CD4-positive, alpha-beta T cell treated with Interleukin-2 at 100 ng/mL for 4 hours (primary cell): ENCODE measurements around the gene RPS6KA2.

ENCODE experiments used
- DNase-seq: peaks from one replicate; pipeline ENCODE4 v3.0.0-alpha.2; 2020; ENCODE audit warnings: low spot score

RPS6KA2 gene

DNA sequence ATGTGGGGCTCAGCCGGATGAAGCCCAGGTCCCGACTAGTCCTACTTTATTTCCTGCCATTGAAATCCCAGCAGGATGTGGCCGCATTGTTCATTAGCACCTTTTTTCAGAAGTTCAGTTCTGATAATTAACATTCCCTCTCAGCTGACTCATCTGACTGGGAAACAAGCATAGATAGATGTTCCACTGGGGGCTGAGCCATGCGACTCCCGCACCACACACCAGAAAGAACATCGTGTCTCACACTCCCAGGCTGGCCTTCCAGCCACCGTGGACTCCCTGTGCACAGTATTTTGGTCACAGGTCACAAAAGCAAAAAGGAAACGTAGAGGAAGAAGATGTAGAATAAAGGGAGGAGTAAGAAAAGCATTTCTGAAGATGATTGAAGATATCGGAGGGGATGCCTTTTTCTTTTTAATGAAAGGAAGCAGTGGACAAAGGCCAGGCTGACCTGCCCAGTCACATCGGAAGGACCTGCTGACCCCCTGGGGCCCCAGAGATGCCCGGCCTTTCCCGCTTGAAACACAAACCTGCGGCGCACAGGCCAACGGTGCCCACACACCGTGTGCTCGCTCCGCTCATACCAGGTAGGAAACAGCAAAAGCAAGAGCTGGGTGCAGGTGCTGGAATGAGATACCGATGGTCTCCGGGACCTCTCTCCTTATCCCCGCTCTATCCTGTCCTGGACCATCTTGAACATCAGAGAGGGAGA is 11.8 kb downstream of the RPS6KA2 start:
- no peak for DNase-seq

DNA sequence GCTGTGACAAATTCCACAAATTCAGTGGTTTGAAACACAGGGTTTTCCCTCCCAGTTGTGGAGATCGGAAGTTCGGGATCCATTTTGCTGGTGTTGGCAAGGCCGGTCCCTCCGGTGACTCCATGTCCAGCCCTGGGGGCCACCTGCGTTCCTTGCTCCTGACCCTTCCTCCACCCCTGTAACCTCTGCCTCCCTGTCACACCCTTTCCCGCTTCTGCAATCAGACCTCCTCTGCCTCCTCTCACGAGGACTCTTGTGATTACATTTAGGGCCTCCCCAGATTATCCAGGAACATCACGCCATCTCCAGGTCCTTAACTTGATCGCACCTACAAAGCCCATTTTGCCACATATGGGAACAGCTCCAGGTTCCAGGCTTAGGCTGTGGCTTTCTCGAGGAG is 12.5 kb downstream of the RPS6KA2 start:
- DNase-seq, result no peak

DNA sequence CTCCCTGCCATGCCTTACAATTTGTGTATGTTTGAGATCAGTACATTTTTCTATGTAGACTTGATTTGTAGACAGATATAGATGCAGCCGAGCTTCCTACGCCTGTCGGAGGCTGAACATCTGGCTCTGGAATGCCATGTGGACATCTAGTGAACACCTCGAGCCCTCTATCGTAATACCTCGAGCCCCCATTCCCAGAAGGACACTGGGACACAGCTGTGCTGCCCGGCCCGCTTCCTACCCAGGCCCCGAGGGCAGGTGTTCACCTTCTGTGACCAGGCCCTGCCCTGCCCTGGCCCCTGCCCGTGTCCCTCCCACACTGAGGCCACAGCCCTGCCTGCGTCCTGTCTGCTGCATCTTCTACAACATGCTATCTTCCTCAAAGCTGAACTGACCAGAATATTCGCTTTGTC is 12.9 kb downstream of the RPS6KA2 start:
- DNase-seq, result no peak

DNA sequence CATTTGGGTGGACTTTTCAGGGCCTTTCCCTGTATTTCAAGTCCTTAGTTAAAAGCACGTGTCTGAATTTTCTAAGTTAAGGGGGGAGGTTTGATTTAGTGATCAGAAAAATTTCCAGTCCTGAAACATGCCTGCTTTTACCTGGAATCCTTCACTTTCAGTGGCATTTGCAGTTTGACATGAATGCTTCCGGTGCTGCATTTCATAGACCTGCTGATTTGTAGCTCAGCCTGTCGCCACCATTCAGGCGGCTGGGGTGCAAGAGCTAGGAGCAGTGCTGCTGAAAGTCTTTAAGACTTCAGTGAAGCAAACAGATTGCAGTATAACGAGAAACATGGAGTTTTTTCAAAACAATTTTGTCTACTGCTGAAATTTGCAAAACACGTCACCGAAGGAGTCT is 14.0 kb downstream of the RPS6KA2 start:
- no peak for DNase-seq

DNA sequence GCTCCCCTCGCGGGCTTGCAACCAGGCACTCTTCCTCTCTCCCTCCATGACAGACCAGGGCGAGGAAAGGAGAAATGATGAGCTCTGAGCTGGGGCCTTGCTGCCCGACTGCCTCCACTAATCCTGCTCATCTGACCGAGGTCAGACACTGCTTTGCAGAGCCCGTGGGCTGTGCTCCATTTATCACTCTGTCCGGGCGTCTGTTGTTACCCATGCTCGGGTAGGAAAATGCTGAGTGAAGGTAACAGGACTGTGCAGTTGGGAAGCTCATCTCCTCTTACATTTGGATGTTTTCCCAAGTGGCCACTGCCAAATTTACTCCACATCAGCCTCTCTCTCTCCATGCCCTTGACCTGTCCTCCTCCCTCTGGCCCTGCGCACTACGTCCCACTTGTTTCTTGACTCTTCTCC is 14.6 kb downstream of the RPS6KA2 start:
- DNase-seq, result no peak

DNA sequence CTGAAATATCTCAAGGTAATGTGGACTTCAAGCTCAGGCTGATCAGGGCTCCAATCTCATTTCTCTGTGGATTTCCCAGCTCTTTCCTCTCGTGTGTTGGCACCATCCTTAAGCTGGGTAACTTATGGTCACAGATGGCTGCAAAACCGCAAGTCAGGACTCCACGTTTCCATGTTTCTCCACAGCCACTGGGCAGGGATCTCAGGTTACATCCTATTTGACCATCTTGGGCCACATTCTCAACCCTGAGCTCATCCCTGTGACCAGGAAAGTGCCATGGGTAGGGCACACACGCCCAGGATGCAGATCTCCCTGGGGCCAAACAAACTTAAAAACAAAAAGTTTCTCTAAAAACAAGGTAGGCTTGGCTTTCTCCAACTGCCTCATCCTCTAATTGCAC is 15.4 kb downstream of the RPS6KA2 start:
- DNase-seq, result no peak

DNA sequence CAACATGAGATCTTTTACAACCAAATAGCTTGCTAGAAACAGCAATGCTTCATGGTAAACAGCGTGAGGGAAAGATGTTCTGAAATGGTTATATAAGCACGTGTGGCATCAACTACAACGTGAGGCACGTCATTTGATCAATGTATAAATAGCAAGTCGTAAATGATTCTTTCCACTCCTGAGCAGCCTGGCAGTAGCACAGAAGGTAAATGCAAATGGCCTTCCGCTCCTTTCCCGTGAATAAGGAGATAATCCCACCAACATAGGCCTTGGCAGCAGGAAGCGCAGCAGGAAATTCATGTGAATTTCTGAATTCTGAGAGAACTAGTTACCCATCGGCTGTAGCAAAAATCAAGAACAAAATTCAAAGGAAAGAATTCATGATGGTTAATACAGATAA is 17.0 kb downstream of the RPS6KA2 start:
- no peak for DNase-seq

DNA sequence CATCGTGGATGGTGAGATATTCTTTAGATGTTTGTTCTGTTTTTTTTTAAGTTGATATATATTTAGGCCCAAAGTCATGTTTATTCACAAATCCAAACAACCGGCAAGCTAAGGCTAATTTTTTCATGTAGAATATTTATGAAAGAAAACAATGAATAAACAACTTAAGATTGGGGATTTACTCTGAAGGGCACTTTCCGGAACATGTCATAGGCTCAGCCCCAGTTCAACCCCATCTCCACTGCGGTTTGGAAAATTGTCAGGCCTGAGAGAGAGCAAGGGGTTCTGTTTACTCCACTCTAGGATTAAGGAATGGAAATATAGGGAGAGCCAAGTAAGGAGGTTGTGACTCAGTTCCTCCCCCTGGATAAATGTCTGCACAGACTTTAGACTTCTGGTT is 18.3 kb downstream of the RPS6KA2 start:
- no peak for DNase-seq

DNA sequence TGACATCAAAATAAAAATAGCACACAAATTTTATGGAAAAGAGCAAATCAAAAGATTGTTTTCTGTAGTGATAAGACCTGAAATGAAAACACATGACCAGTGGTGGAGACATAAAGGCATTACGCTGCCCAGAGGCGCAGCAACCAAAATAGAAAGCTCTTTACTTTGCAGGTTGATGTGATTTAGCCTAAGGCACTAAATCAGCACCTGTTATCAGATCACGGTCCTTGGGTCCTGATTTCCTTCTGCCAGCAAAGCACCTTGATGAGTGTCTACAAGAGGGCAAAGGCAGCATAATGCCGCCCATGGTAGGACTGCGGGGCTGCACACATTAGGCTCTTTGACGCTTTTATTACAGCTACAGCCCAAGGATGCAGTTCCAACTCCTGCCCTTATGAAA is 21.3 kb downstream of the RPS6KA2 start:
- no peak for DNase-seq

DNA sequence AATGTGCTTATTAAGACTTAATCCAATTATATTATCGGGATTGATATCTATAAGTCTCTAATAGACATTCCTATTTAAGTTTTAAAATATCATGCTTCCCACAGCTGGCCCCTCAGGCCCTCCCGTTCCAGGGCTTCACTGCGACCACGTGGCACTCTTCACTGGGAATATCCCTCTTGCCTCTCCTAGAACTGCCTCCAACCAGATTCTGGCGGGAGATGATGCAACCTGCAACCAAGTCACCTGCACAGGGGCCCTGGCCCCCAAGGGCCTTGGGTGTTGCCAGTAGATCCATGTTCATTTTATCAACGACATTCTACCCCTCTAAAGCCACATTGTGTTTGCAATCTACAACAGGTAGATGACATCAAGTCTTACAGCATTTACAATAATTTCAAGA is 22.1 kb downstream of the RPS6KA2 start:
- no peak for DNase-seq

DNA sequence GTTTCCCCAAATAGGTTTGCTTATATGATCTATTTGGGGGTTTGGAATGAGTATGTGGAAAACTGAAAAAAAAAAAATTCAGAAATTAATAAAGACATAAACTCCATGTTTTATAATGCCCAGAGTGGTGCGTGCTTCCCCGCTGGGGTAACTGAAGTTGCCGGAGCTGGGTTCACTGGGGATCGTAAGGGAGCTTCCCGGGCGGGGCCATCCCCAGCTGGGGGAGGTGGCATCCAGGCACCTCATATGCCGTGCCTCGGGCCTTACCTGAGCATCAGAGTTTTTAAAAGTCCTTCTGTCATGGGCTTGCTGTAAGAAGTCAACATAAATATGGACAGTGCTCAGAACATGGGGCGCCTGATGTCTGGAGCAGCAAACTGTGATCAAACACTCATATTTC is 22.7 kb downstream of the RPS6KA2 start:
- DNase-seq, result no peak

DNA sequence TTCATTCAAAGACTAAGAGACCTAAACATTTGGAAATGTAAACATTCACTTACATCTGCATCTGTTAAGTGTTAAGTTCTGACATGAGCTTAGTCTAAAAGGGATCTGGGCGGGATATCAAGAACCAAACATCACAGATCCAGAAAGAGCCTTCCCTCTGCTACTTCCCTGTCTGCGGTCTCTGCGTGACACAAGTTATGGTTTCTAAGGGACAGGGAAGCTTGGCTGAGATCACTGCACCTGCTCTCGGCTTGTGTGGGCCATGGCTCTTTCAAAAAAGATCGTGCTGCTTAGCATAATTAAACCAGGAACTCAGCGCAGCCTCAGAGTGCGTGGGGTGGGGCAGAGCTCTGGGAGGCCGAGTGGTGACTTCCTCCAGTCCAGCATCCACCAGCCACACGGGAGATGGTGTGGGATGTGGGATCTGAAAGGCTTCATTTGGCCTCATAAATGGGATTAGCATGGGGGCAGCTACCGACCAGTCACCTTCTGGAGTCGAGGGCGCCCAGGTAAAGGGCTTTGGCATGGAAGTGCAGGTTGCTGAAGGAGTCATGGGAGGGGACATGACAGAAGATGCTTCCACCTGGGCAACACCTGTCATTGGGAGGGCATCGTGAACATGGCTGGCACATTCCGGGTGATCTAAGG is 23.9 kb downstream of the RPS6KA2 start:
- DNase-seq, result no peak

DNA sequence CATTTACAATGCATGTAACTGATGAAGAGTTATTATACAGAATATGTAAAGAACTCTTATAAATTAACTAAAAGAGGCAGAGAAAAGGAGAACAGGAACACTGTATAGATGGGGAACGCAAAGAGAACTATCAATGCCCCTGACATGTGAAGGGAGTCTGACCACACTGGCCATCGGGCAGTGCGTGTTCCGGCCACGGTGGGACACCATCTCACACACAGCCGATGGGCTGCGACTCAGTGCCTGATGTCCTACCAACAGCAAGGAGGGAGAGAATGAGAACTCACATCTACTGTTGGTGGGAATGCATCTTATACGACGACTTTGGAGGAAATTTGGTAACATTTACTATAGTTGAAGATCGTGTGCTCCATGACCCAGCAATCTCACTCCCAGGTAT is 25.1 kb downstream of the RPS6KA2 start:
- DNase-seq, result no peak

DNA sequence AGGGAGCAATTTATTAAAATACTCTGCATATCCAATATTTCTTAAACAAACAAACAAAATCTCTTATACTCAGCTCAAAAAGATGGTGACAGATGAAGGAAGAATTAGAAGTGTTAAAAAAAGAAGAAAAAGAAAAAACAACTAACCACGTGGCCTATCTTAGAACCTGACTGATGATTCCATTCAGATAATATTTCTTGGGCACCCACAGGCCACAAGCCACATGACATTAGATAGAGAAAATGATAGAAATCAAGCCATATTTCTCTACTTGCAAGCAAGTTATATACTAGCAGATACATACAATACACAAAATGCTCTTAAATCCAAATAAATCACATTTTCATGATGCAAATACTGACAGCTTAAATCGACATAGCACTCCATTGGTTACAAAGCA is 26.1 kb downstream of the RPS6KA2 start:
- DNase-seq, result no peak

DNA sequence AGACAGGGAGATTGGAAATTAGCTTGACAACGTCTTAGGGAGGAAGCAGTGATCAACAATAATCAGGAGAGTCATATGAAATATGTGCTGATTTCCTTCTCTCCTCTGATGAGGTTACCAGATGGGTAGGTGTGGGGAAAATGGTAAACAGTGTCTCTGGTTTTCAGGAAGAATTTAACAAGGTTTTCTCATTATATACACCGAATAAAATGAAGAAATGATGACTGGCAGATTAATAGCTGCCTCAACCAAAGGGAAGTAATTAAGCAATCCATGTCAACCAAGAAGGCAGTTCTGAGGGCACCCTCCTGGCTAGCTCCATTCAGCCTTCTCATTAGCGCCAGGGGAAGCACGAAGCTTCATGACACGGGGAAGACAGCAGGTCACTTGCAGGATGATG is 27.8 kb downstream of the RPS6KA2 start:
- DNase-seq, result no peak

DNA sequence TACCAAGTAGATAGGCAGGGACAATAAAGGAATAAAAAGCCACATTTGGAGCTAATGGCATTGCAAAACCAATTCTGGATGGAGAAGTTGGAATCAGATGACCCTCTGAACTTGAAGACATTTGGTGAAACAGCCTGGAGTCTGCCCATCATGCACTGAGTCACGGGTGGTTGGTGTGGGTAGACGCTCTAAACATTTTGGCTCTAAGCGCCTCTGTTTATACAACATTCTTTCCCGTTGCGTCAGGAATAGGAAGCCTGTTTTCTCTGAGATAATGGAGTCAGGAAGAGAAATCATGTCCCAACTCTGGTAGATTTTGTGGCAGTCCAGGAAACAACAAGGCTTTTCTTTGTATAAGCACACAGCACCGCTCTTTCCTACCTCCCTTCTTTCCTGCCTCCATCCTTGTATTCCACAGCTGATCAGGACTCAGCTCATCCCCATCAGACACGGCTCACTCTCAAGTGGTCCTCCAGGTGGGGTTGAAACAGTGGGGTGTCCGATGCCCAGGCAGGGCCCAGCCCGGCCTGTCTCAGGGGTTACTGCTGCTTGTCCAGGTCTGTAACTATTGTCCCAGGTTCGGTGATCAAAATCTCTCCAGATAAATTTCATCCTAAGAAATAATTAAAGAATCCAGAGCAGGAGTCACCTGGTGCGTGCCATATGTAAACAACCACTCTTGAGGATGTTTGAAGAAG is 28.5 kb downstream of the RPS6KA2 start:
- DNase-seq, result no peak

DNA sequence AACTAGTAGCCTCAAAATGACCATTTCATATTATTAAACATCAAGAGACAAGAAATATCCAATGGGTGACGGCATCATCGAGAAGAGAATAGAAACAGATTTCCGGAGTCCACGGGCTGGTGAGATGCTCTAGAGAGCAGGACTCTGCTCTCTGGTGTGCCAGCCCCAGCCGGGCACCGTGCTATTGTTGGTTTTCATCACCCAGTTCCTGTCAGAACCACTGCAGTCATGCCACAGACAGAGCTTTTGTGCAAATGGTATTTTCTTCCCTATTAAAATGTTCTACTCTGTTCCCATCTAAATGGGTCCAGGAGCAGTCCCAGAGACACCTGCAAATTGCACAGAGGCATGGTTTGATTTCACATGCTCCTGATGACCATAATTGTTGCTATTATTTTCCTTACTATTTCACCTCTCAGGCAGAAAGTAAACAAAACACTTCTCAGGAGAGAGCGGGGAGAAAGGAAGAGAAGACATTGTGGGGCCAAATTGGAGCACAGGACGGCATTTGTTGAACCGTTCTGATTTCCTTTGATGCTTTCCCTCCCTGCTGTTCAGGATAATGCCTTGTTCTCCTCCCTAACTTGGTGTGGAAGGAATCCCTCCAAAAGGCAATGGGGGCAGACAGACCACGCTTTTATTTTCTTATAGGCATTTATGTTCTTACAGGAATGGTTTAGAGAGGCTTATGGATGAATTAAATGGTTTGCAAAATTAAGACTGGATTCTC is 29.2 kb downstream of the RPS6KA2 start:
- no peak for DNase-seq

DNA sequence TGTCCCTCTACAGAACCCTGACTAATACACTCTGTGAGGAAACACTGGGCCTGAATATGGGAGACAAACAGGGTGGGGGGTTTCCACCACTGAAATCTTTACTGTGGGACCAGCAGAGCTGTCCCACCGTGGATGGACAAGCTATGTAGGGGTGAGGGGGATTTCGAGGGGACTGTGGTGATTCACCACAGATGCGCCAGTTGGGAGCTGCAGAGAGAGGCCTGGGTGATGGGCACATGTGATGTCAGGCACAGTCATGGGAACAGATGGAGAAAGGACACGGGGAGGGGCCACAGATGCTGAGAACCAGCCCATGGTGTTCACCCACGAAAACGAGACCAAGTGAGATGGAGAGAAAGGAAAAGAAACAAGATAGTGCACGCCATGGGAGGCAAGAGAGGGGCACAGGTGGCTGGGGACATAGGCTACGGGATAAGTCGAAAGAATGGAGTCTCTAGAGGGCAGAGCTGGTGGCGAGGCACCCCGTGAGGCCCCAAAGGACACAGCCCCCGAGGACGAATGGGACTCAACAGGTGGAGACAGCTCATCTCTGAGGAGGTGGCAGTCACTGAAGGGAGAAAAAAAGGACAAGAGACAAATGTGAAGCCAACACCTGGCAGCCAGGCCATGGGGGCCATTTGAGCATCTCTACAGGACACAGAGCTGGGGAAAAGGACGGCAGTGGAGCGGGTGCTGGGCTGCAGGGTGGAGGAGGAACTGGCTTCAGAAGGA is 30.1 kb downstream of the RPS6KA2 start:
- DNase-seq, result no peak

DNA sequence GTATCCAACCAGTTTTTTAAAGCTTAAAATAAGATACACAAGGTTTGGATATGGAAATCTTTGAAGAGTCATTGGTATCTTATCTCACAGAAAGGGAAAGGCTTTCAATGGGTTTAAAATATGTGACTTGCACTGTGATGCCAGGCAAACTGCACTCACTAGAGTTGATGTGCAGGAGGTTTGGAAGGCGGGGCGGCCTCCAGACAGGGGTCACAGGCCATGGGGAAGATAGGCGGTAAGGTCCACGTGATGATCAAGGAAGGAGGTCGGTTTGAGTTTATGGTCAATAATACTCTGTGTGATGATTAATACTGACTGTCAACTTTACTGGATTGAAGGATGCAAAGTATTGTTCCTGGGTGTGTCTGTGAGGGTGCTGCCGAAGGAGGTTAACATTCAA is 31.1 kb downstream of the RPS6KA2 start:
- DNase-seq, result no peak

DNA sequence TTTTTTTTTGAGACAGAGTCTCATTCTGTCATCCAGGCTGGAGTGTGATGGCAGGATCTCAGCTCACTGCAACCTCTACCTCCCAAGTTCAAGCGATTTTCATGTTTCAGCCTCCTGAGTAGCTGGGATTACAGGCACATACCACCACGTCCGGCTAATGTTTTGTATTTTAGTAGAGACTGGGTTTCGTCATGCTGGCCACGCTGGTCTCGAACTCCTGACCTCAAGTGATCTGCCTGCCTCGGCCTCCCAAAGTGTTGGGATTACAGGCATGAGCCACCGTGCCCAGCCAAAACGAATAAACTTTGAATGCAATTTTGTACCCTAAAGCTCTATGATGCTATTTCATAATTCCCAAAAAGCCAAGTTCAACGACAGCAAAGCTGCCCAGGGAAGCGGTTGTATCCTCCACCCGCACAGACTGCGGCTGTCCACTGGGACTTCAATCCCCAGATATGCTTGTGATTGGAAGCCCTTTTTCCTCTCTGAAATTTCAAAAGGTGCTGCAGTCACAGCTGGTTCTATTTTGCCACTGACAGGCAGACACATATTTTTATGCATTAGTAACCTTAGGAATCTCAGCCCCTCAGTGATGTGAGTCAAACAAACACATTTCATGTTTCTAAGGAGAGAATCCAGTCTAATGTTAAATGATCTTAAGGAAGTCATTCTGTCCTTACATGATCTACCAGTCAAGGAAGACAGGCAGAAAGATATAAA is 31.8 kb downstream of the RPS6KA2 start:
- DNase-seq, result no peak

DNA sequence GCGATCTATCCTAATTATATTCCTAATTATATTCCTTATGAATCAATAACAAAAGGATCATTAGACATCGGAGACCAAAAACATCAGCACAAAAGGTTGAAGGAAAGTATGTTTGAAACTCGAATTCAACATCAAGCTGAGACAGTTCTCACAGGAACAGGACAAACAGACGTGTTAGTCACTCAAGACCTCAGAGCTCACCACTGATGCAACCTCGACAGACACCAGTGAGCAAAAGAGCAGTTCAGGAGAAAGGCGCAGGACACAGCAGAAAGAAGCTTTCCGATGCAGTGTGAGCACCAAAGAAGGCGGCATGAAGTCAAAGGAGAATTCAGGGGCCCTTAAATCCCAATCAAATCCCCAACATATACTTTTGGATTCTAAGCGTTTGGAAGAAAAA is 34.2 kb downstream of the RPS6KA2 start:
- DNase-seq, result no peak
